Hepatocyte (in vitro differentiated cells): ENCODE measurements around the gene NAV1.

Source experiments
- CTCF ChIP-seq: fragments of 200-600 bp; sonication (generic); IDR thresholded peaks from 2 replicates; pipeline ENCODE4 v1.5.1; 2016; ENCODE audit warnings: antibody characterized with exemption, mild to moderate bottlenecking; ENCODE audit not compliant: poor library complexity
- EZH2 ChIP-seq: fragments of 200-600 bp; sonication (generic); IDR thresholded peaks from 2 replicates; pipeline ENCODE4 v1.6.1; 2016; ENCODE audit warnings: antibody characterized with exemption, mild to moderate bottlenecking, borderline replicate concordance

- TF ChIP-seq CTCF (no peak), EZH2 (no peak)
Observed at GRCh38 chr1:201585901-201586300, 47.0 kb downstream of the NAV1 start.
